NOMO-1 treated with DMSO at 0.1 percent for 48 hours (cell line): ENCODE measurements around the gene MAP7D1.
"Not testable (repeated sequence)": the region's sequence is repeated elsewhere in the genome, so short reads cannot be mapped to it uniquely, and the experiment has no call there.

ENCODE experiments used
- DNase-seq: peaks from one replicate; lab custom pipeline; 2025; ENCODE audit not compliant: unreplicated experiment; lab: John Stamatoyannopoulos, UW

Gene MAP7D1

DNA sequence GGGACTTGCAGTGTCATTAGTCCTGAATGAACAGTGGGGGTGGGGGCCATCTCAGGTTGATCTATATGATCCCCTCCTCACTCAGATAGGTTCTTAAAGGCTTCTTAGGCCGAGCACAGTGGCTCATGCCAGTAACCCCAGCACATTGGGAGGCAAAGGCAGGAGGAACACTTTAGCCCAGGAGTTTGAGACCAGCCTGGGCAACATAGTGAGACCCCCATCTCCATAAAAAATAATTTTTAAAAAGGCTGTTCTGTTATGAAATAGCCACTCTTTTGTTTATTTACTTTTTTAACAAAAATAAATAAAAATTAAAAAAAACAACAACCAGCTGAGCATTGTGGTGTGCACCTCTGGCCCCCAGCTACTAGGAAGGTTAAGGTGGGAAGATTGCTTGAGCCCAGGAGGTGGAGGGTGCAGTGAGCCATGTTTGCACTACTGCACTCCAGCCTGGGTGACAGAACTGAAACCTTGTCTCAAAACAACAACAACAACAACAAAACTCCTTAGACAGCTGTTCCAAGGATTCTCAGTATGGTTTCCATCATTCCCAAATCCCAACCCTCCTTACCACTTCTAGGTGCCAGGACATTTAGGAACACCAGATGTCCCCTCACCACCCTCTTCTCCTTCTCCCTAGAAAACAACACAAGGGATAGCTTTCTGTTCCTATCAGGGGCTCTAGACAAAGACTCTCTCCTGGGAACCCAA, 4.7 kb upstream of the MAP7D1 start:
- no peak for DNase-seq

DNA sequence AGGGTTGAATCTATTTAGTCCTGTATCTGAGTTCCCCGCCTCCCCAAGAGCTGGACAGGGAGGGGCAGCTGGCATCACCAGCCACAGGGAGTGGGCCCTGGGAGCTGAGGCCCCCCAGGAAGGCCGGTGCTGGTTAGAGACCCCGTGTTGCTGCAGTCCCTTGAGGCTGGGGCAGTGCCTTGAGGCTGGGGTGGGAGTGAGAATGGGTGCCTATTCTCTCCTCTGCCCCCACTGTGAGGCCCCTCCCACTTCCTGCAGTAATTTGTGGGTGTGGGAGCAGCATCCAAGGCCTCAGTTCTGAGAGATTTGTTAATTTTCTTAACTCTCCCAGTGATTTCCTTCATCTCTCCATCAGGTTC, 4.1 kb upstream of the MAP7D1 start:
- no peak for DNase-seq

GRCh38 chr1:36153476-36153875, 2.5 kb upstream of the MAP7D1 start:
- no peak for DNase-seq

DNA sequence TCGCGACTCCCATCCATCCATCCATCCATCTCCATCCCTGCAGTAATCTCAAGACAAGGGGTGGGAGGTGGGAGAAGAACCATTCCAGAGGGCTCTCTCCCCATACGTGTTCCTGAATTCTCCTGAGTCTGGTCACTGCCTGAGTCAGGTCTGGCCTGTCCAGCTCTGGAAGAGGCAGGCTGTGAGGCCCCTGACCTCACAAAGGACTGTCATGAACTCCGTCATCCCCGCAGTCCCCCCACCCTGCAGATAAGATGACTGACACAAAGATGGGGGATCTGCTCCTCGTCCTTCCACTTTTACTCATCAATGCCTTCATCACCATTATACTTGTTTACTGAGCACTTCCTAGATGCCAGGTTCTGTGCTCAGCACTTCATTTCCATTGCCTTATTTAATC, 1.6 kb upstream of the MAP7D1 start:
- no peak for DNase-seq

GRCh38 chr1:36154765-36155407, 1.1 kb upstream of the MAP7D1 start:
- DNase-seq = no peak

- peak; percentile 31 for DNase-seq
Observed at GRCh38 chr1:36156329-36157114, 562 bp downstream of the MAP7D1 start.

DNA sequence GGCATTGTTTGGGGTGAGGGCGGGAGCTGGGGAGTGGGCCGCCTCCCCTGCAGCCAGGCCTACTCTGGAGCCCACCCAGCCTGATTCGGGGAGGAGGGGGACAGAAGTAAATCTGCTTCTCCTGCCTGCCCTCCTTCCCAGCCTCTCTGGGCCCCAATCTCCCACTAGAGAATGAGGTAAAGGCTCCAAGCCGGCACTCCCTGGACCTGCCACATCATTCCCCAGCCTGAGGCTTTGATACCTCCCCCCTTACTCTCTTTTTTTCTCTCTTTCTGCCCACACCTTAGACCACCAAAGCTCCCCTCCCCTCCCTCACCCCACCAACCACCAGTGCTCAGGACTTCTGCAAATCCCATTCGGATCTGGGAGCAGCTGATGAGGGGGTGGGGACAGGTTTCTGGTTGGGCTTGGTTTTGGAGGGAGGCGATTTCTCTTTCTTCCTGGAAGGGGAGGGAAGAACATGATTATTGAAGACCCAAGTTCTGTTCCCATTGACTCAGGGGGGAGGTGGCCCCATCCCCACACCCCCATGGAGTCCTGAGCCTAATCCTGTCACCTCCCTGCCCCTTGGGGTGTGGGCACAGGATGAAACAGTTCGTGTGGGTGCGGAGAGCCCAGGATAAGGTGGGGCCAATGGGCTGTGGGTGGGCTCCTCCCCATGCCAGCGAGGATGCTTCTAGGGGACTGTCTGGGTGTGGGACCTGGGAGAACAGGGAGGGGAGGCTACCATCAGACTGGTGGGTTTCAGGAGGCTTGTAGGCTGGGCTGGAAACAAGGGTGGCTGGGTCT, 1.3 kb downstream of the MAP7D1 start:
- no peak for DNase-seq

GRCh38 chr1:36157973-36158826, 2.2 kb downstream of the MAP7D1 start:
- no peak for DNase-seq

DNA sequence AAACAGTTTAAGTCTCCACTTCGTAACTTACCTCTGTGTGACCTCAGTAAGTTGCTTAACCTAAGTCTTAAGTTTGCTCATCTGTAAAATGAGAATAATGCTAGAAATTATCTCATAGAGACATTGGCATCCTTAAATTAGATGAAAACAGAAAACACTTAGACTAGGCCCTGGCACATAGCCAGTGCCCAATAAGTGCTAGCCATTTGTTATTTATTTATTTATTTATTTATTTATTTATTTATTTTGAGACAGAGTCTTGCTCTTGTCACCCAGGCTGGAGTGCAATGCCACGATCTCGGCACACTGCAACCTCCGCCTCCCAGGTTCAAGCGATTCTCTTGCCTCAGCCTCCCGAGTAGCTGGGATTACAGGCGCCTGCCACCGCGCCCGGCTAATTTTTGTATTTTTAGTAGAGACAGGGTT, 2.9 kb downstream of the MAP7D1 start:
- DNase-seq = not testable (repeated sequence)

DNA sequence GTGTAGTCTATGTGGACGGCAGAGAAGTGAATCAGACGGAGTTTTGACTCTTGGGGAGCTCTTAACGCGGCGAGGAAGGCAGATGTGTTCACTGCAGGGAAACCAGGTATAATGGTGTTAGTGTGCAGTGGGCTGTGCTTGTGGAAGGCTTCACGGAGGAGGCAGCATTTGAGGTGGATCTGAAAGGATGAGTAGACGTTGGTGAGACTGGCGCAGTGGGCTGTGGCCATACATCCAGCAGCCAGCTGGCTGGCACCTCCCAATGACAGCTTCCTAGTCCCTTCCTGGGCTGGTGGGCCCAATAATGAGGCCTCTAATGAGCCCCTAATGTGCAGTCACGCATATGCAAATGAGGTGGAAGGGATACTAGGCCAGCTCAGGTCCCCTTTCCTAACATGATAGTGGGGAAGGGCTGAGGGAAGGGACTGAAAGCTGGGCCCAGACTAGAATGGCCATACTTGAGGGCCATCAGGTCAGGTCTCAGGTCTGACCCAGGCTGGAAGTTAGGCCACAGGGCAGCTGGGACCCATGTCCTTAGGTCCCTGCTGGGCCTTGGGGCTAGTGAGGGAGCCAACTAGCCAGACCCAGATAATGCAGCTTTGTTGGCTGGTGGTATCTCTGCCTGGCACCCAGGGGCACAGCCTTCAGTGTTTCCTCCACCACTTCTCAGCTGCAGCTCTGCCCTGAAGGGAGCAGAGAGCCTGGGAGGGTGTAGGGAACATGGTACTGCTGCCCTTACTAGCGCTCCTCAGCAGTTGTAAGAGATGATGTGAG, 3.8 kb downstream of the MAP7D1 start:
- DNase-seq = no peak

DNA sequence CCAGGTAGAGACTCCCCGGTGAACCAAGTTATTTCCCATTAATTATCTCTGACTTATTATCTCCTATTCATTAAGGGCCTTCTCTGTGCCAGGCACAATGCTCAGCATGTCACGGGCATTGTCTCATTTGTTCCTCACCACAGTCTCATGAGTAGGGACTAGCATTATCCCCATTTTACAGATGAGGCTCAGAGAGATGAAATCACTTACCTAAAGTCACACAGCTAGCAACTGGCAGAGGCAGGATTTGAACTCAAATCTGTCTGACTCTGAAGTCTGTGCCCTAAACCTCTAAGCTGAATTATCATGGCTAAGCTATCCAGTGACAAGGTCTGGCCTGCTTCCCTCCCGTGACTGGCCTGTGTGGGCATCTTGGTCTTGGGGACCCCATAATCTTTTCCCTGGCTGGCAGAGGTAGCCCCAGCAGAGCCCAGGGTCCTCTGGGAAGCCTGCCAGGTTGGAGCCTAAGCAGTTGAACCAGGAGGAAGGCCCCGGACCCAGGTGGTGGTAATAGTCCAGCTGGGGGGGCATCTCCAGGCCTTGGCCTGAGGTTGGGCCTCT, 4.5 kb downstream of the MAP7D1 start:
- no peak for DNase-seq

DNA sequence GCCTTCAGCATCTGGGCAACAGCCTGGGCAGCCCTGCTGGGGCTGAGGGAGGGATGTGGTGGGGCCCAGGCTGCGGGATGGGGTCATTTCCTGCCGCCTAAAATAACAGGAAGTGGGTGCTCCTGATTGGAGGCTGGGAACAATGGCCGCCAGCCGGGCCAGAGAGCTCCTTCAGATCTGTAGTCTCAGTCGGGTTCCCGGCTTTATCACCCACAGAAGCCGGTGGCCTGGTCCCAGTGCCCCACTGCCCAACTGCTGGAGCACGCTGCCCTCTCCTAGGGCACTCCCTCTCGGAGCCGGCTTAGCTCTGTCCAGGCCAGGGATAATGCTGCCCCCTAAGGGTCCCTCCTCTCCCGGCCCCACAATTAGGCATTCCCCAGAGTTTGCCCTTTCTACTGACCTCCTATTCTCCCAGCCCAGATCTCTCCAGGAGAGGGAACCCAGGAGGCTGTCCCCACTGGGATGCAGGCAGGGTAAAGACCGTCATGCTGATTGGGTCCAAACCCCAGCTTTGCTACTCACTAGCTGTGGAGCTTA, 5.1 kb downstream of the MAP7D1 start:
- peak; percentile 62 for DNase-seq

DNA sequence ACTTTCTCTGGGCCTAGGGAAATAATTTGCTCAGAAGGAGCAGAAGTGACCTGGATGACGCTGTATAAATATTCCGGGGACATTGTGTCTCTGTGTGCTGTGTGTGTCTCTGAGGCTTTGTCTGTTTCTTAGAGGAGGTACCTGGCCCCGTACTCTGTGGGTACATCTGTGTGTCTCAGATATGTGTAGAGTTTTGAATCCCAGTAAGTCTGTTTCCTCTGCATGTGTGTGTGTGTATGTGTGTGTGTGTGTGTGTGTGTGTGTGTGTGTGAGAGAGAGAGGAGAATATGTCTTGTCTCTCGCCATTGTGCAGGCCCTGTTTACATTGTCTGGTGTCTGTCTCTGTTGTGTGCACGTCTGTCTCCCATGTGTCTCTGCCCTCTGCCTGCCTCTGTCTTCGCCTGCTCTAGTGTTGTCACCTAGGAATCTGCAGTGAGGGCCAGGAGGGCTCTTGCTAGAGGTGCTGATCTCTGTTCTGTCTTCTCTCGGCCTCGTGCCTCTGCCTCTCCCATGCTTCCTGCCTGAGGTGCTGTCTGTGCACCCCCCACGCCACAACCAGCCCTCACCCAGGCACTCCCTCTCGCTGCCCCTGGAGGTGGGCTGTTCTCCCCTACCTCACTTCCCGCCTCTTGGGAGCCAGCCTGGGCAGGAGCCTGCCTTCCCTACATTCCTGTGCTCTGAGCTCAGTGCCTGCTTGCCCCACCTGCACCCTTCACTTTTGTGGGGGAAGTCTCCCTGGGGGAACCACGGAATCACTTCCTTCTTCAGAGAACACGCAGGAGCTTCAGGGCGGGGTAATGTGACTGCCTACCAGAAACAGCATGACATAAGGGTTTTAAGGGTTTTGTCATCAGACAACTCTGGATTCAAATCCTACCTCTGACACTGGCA, 5.9 kb downstream of the MAP7D1 start:
- DNase-seq = peak; percentile 86

GRCh38 chr1:36162680-36163239, 6.8 kb downstream of the MAP7D1 start:
- no peak for DNase-seq

DNA sequence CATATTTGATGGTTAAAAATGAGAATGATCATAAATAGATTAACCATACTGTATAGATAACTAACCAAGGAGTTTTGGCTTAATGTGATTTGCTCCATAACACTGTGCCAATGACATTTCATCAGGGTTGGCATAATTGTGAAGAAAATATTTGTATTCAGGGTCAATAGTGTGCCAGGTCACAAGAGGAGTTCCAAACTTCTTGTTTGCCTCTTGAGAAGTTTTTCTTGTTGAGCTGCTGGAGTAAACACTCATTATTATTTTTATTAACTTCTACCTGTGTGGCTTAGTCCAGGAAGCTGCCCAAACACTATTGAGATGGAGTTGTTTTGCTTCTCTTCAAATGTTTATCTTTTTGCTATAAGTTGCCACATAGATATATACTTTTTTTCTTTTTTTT, 7.5 kb downstream of the MAP7D1 start:
- no peak for DNase-seq

DNA sequence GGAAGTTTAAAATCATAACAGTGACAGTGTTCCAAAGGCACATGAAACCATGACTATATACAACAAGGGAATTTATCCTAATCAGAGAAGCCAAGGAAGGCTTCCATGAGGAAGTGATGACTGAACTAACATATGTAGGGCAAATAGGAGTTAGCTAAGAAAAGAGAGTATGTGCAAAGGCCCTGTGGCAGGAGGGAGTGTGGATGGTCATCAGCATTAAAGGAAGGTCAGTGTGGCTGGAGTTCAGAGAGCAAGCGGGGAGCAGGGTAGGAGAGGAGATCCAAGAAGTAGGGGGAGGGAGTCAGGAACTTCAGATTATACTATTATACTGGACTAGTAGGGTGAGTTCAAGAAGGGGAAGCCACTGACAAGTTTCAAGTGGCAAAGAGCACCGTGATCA, 8.4 kb downstream of the MAP7D1 start:
- DNase-seq = no peak

- DNase-seq = no peak
Observed at GRCh38 chr1:36165145-36165544, 9.2 kb downstream of the MAP7D1 start.

DNA sequence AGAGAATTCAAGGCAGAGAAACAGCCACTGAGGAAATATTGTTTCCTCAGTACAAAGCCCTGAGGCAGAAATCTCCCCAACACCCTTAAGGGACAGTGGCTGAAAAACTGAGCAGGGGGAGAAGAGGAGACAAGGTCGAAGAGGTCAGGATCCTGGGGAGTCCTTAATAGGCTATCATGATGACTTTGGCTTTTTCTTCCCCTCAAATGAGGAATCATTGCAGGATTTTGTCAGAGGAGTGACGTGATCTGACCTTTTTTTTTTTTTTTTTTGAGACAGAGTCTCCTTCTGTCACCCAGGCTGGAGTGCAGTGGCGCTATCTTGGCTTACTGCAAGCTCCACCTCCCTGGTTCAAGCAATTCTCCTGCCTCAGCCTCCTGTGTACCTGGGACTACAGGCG, 10.2 kb downstream of the MAP7D1 start:
- DNase-seq = no peak
